ENCODE results near the gene PDE4B.

- TF ChIP-seq CTCF (IDR thresholded peaks at IDR 0.05) (no peak), POLR2A (IDR thresholded peaks at IDR 0.05) (no peak)
Measured at GRCh38 chr1:66044912-66045311, 252.2 kb downstream of the PDE4B start.

All from body of pancreas (tissue), 4 donors.